ENCODE results near the gene FBP1.
"Not testable (repeated sequence)": the region's sequence is repeated elsewhere in the genome, so short reads cannot be mapped to it uniquely, and the experiment has no call there.

FBP1 gene

GRCh38 chr9:94611638-94612068, 27.7 kb downstream of the FBP1 start:
- no peak for DNase-seq

DNA sequence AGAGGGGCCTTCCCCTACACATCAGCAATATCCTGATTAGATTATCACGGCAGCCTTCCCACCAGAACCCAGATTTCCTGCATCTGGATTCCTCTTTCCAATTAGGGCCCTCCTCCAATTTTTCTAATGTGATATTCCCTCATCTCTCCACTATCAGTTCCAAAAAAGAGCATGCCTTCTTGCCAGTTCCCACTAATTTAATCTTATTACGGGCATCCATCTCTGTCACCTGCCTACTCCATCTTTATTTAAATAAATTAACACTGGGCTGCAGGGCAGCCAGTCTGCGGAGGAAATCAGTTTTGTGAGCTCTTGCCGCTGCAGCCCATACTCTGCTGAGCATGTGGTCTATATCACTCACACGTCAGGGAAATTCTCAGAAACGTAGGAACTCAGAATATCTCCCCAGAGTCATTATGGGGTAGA, 29.1 kb downstream of the FBP1 start:
- no peak for DNase-seq

- no peak for DNase-seq
Observed at GRCh38 chr9:94607423-94607691, 32.0 kb downstream of the FBP1 start.

DNA sequence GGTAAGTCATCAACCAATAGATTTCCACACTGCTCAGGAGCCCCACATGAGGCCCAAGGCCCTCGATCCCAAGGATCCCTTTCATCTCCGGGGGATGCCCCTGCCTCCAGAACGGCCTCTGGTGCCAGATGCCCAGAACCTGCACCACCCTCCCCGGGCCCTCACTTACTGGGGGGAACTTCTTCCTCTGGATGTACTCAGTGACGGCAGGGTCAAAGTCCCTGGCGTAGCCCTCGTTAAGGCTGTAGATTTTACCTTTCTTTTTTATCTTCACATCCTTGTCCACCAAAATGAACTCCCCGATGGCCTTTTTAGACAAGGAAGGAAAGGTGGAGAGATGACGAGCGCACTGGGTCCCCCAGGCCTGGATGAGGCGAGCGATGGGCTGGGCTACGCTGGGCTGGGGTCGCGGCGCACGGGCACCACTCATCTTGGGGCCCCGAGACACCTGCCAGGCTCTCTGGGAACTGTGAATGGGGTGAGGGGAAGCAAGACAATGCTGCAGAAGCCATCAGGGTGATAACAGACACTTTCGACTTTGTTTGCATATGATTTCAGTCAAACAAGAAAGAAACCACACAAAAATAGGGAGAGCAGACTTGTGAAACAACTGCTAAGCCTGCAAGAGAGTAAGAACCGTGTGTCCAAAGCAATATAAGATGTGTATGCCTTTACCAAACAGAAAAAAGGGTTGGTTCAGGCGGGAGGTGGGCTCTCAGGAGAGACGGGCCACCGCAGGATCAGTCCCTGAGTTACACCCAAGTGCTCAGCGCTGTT, 32.5 kb downstream of the FBP1 start:
- no peak for DNase-seq

DNA sequence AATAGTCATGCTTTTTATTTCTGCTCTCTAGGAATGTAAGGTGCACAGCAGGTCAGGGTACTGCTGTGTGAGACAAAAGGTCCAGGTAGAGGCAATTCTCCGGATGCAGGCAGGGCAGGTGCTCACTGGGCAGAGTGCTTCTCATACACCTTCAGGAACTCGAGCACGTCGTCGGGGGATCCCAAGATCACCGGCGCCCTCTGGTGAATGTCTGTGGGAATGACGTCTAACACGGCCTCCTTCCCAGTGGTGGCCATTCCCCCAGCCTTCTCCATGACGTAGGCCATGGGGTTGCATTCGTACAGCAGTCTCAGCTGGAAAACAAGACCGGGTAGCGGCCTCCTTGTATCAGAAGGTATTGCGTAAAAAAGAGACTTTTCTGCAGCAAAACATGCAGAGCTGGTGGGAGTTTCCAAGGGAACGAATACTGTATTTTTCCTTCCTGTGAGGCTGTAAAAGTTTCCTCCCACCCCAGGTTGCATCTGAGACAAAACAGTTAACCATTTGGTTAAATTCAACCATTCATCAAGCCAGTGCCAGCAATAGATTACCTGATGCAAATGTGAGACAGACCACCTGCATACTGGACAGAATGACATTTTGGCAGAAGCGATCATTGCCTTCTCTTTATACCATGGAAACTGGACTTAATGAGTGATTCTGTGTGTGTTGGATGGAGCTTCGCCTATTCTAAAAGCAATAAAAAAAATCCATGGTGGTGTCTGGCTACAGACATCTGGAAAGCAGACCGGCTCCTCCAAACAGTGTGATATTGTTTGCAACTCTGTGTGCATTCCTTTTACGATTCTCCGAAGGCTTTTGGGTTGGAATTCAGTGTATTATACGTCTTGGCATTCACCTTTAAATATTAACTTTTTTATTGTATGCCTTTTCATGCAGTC, 35.8 kb downstream of the FBP1 start:
- DNase-seq, result peak; percentile 31

DNA sequence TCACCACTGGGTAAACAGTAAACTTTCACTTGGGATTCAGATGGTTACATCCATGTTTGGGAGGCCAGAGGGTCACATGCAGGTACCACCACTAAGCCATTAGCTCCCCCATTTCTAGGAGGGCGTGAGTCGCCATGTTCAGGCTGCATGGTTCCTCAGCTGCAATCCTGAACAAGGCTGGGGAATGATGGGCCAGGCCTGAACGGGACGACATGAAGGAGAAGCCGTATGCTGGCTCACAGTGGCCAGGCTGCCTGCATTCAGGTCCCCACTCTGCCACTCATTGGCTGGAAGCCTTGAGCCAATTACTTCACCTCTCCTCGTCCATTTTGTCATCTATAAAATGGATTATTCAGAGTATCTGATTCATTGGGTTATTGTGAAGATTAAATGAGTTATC, 36.7 kb downstream of the FBP1 start:
- DNase-seq, result no peak

GRCh38 chr9:94600715-94601114, 38.6 kb downstream of the FBP1 start:
- no peak for DNase-seq

DNA sequence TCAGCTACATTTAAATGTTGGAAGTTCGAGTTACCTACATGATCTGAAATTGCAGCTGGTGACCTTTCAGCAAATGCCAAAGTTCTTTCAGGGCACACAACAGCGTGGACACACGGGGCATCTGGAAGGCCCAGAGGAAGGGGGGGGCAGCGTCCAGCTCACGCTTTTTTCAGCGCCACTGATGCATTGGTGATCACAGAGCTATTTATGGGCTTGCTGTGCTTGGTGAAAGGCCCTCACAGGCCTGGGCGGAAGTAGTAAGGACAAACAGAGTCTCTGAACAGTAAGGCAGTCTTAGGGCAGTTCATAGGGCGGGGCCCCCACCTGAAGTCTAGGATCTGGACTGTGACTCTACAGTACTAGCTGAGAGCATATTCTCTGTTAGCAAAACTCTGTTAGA, 39.1 kb downstream of the FBP1 start:
- DNase-seq, result no peak

DNA sequence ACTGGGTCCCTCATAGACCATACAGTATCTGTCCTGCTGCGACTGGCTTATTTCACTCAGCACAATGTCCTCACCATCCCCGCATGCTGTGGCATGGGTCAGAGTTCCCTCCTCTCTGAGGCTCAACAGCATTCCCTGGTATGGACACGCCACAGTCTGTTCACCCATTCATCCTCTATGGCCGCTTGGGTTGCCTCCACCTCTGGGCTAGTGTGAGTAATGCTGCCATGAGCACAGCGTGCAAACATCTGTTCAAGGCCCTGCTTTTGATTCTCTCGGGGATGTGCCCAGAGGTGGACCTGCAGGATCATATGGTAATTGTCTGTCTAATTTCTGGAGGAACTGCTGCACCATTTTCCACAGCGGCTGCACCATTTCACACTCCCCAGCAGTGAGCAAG, 40.2 kb downstream of the FBP1 start:
- no peak for DNase-seq

DNA sequence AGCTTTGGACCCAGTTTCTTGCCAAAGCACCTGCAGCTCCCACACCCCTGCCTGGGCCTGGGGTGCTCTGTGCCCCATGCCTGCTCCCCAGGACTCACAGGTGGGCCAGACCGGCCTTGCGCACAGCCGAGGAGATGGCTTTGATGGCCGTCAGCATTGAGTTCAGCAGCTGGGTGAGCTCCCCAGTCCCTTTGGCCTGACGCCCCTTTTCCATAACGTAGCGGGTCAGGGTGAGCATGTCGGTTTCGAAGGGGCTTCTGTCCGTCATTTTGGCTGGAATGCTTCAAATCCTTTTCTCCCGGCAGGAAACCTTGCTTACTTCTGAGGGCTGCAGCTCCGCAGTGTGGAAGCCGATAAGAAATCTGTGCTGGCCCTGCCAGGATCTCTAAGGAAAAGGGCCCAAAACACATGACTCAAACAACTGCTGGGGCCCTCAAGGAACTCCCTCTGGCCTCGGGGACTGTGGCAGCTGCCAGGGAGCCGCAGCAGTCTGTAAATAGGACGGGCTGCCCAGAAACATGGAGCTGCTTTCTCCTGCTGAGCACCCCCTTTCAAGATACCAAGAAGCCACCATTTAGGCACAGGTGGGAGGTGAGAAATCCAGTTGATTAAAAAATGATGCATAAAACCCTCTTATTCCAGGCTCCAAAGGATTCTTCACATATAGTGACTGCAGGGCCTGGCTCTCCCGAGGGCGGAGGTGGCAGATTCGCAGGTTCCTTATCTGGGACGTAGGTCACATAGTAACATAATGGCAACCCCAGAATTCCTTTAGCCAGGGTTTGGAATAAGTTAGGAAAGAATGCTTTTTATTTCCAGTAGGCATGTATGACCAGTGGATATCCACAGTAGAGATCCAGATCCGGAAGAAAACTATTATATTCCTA, 45.6 kb downstream of the FBP1 start, which contains the start of gene FBP2:
Gene FBP2 (minus strand): TSS at position 366 of the 887 bp plus-strand sequence. CDS start 98 bp downstream, at position 268.
- no peak for DNase-seq

DNA sequence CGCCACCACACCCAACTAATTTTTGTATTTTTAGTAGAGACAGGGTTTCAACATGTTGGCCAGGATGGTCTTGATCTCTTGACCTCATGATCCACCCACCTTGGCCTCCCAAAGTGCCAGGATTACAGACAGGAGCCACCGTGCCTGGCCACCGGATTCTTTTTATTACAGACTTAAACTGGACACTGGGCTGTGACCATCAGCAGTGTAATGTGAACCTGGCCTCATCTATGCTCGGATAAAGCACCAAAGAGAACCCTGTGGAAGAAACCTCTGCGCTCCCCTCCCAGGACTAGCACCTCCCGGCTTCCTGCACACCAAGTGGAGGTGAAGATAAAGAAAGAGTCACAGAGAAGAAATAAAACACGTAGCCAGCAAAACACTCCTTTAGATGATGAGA, 46.6 kb downstream of the FBP1 start:
- not testable (repeated sequence) for DNase-seq

- DNase-seq, result no peak
Observed at GRCh38 chr9:94591876-94592275, 47.4 kb downstream of the FBP1 start.

DNA sequence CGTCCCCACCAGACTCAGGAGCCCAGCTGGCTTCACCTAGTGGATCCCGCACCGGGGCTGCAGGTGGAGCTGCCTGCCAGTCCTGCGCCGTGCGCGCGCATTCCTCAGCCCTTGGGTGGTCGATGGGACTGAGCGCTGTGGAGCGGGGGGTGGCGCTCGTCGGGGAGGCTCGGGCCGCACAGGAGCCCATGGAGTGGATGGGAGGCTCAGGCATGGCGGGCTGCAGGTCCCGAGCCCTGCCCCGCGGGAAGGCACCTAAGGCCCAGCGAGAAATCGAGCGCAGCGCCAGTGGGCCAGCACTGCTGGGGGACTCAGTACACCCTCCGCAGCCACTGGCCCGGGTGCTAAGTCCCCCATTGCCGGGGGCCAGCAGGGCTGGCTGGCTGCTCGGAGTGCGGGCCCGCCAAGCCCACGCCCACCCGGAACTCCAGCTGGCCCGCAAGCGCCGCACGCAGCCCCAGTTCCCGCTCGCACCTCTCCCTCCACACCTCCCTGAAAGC, 48.2 kb downstream of the FBP1 start:
- not testable (repeated sequence) for DNase-seq

DNA sequence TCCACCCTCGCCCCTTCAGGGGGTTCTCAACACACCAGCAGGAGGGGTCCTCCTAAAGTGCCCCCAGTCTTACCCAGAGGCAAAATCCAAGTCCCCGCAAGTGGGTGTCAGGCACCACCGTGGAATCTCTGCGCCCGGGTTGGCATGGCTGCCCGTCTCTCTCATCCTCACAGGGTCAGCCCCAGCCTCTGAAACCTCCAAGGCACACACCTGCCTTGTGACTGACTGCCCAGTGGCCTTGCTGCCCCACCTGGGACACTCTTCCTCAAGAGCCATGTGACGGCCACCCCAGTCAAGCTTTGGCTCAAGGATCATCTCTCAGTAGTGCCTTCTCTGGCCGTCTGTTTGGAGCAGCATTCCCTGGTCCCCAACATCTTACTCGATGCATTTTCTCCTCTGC, 50.6 kb downstream of the FBP1 start:
- DNase-seq, result no peak

- no peak for DNase-seq
Observed at GRCh38 chr9:94586814-94587213, 52.5 kb downstream of the FBP1 start.

DNA sequence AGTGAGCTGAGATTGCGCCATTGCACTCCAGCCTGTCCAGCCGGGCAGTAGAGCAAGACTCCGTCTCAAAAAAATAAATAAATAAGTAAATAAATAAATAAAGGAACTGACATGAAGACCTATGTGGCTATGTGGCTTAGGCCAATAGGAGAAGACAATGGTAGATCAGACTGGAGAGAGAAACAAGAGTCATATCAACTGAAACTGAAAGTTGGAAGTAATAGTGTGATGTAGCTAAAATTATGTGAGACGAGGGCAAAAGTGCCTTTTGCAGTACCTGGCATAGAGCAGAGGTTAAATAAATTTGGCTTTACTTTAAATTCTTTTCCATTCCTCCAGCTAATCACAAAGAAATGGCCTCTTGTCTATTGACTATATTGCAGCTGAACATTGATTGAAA, 53.0 kb downstream of the FBP1 start:
- no peak for DNase-seq

GRCh38 chr9:94584555-94584954, 54.8 kb downstream of the FBP1 start:
- DNase-seq, result no peak

GRCh38 chr9:94581728-94582127, 57.6 kb downstream of the FBP1 start:
- DNase-seq, result no peak

DNA sequence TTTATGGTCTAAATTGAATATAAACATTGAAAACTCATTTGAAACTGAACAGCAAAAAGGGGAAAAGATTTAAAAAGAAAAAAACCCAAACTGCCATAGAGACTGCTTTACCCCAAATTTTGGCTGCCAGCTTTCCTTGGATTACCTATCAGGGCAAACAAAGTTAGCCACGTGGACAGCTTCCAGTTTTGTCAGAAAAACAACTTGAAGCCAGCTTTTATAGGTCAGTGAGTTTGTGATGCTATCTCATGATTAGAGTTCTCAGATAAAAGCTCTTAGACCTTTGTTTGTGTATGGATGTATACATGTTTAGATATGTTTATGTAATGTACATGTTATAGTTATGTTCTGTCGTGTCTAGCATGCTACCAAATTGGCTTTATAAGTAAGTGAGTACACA, 61.7 kb downstream of the FBP1 start:
- no peak for DNase-seq

GRCh38 chr9:94577036-94577435, 62.3 kb downstream of the FBP1 start:
- no peak for DNase-seq

- no peak for DNase-seq
Observed at GRCh38 chr9:94576131-94576530, 63.2 kb downstream of the FBP1 start.

- no peak for DNase-seq
Observed at GRCh38 chr9:94568972-94569712, 70.2 kb downstream of the FBP1 start.
